Measurements from ENCODE around the gene HTT.

HTT gene

GRCh38 chr4:3280466-3280865, 206.0 kb downstream of the HTT start:
- DNase-seq, result no peak

- DNase-seq, result no peak
Measured at GRCh38 chr4:3283483-3283882, 209.0 kb downstream of the HTT start.

GRCh38 chr4:3283916-3284315, 209.4 kb downstream of the HTT start:
- DNase-seq, result no peak

GRCh38 chr4:3284734-3285557, 210.5 kb downstream of the HTT start:
- DNase-seq, result no peak

- DNase-seq, result peak; percentile 70
Measured at GRCh38 chr4:3285558-3286334, 211.3 kb downstream of the HTT start.

- no peak for DNase-seq
Measured at GRCh38 chr4:3286335-3287175, 212.1 kb downstream of the HTT start.

- DNase-seq, result no peak
Measured at GRCh38 chr4:3287271-3287971, 212.9 kb downstream of the HTT start.

- DNase-seq, result no peak
Measured at GRCh38 chr4:3287972-3288570, 213.6 kb downstream of the HTT start.

GRCh38 chr4:3288571-3289094, 214.2 kb downstream of the HTT start:
- no peak for DNase-seq

GRCh38 chr4:3290476-3290875, 216.0 kb downstream of the HTT start:
- no peak for DNase-seq

GRCh38 chr4:3290889-3291321, 216.4 kb downstream of the HTT start:
- no peak for DNase-seq

GRCh38 chr4:3291411-3291968, 217.0 kb downstream of the HTT start:
- DNase-seq, result no peak

GRCh38 chr4:3291969-3292570, 217.6 kb downstream of the HTT start:
- DNase-seq, result no peak

- peak; percentile 87 for DNase-seq
Measured at GRCh38 chr4:3292571-3293400, 218.3 kb downstream of the HTT start, which contains the start of gene RGS12. TSS of gene RGS12 (plus strand) at chr4:3293021. CDS start at chr4:3316171, 23,150 bp downstream.
